ENCODE measurements around the gene FAS. TPM values are rescaled to one million over a fixed set of nuclear protein-coding genes. Genes with fewer than 3 reads are reported as not detected.

The FAS gene
- total and polyA plus RNA-seq, 11 donors: 1.6 to 15.6 (median 3.9) TPM

DNA sequence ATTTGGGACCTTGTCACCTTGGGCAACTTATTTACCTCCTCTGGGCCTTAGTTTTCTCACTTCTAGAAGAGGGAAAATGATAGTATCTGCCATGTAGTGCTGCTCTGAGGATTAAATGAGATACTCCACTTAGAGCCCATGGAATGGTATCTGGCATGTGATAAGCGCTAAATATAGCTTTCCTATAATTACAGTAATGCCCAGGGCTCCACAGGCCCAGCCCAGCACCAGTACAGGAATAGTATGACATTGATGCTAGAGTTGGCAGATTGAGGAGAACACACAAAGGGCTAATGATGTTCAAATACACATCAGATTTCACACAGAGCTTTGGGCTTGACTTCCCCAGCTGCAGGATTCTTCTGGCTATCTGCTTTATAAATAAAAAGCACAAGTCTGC is 34.9 kb downstream of the FAS start:
- ATAC-seq (peak; percentile 65 to 91 (median 86)), DNase-seq (peak in 1 of 5 donors; percentile 40)
- intact Hi-C loops (cut with DNase I): loop anchor here in 3 of 10 donors (5.0 kb wide), 2 partner anchors 88 to 537 kb away; no protein-coding TSS in a partner anchor
- Histone ChIP-seq H3K9me3 (peaks cover 0 to 9% (median under 1%) of the 10 kb centered on the region in 12 donors), H3K4me3 (no peak overlapping the region), H3K4me1 (peaks cover 0 to 12% (median 6%) of the 10 kb centered on the region in 12 donors), H3K27ac (no peak overlapping the region), H3K27me3 (no peaks in the 10 kb centered on the region), H3K36me3 (peaks cover 0 to 32% (median 2%) of the 10 kb centered on the region in 9 donors)
- TF ChIP-seq, protein P1, sequence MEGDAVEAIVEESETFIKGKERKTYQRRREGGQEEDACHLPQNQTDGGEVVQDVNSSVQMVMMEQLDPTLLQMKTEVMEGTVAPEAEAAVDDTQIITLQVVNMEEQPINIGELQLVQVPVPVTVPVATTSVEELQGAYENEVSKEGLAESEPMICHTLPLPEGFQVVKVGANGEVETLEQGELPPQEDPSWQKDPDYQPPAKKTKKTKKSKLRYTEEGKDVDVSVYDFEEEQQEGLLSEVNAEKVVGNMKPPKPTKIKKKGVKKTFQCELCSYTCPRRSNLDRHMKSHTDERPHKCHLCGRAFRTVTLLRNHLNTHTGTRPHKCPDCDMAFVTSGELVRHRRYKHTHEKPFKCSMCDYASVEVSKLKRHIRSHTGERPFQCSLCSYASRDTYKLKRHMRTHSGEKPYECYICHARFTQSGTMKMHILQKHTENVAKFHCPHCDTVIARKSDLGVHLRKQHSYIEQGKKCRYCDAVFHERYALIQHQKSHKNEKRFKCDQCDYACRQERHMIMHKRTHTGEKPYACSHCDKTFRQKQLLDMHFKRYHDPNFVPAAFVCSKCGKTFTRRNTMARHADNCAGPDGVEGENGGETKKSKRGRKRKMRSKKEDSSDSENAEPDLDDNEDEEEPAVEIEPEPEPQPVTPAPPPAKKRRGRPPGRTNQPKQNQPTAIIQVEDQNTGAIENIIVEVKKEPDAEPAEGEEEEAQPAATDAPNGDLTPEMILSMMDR (IDR thresholded peaks at IDR 0.05): no peak
- no peak for TF ChIP-seq POLR2A (IDR thresholded peaks at IDR 0.05)
- WGBS, 4 donors: 37 to 100% (median 94%) methylated on average over 1 of the region's 1 CpG

DNA sequence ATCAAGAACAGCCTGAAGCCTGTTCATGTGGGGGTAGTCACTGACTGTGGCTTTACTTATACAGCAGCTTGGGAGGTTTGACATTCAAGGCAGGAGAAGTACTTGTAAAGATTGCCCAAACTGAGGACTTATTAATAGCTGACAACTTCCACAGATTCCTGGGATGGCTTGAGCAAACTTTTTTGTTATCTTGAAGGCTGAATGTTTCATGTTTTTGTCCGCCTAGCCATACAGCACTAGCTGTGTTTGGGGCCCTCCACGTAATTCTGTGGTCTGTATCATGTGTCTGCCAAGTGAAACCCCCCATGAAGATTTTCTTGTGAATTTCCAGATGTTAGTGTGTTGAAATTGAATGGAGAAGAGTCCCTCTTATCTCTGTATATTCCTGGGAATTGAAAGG is 38.6 kb downstream of the FAS start:
- TF ChIP-seq, protein P1 (IDR thresholded peaks at IDR 0.05): no peak
- TF ChIP-seq POLR2A (IDR thresholded peaks at IDR 0.05): no peak
- no peak overlapping the region for H3K4me3 ChIP-seq
- H3K27me3 ChIP-seq: no peaks in the 10 kb centered on the region
- WGBS, 4 donors: 79 to 93% (median 84%) methylated on average over 2 of the region's 2 CpGs
- ATAC-seq (no peak), DNase-seq (no peak)
- H3K36me3 ChIP-seq: peaks cover 0 to 14% (median 0%) of the 10 kb centered on the region in 9 donors
- intact Hi-C loops (cut with DNase I): loop anchor here in 7 of 10 donors (1.0 to 5.0 kb wide), 5 partner anchors 92 to 533 kb away; no protein-coding TSS in a partner anchor
- H3K27ac ChIP-seq: peak overlapping the region in 1 of 12 donors; percentile 30
- H3K4me1 ChIP-seq: peaks cover 0 to 35% (median 8%) of the 10 kb centered on the region in 12 donors
- H3K9me3 ChIP-seq: no peaks in the 10 kb centered on the region

DNA sequence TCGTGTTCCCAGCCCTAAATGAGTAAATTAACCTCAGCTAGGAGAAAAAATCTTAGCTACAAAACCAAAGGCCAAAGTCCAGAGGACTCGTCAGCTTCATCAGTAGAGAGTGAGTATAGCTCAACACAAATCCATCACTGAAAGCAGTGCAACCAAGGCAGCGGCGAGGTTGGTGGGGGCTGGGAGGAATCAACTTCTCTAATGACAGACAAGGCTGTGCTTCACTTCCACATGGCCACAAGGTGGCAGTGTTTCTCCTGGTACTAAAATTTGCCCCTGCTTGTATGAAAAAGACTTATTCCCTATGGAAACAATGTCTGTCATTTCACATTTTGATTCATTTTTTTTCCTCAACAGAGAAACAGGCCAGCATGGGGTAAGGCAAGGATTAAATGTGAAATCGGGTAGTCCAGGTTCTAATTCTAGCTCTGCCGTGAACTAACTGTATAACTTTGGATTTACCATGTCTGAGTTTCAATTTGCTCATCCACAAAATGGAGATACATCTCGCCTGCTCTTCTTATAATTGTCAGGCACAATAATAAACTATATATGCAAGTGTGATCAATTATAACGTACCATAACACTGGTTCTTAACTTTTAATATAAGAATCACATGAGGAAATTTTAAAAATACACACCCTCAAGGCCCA is 39.3 kb downstream of the FAS start:
- TF ChIP-seq, protein P1 (IDR thresholded peaks at IDR 0.05): peak; percentile 87 to 97 (median 94)
- TF ChIP-seq POLR2A (IDR thresholded peaks at IDR 0.05): no peak
- DNase-seq (peak; percentile 79 to 83 (median 80)), ATAC-seq (peak in 3 of 4 donors; percentile 64 to 76 (median 71))
- no peaks in the 10 kb centered on the region for H3K9me3 ChIP-seq
- H3K4me3 ChIP-seq: peak overlapping the region in 1 of 12 donors; percentile 21
- WGBS, 4 donors: 33 to 36% (median 35%) methylated on average over 8 of the region's 8 CpGs
- peaks cover 0 to 35% (median 8%) of the 10 kb centered on the region in 12 donors for H3K4me1 ChIP-seq
- no peaks in the 10 kb centered on the region for H3K27me3 ChIP-seq
- H3K27ac ChIP-seq: peak overlapping the region in 2 of 12 donors; percentile 9 to 27
- H3K36me3 ChIP-seq: peaks cover 0 to 6% (median 0%) of the 10 kb centered on the region in 9 donors
- intact Hi-C loops (cut with DNase I): loop anchor here (1.0 to 5.0 kb wide), 9 partner anchors 42 to 532 kb away; no protein-coding TSS in a partner anchor

DNA sequence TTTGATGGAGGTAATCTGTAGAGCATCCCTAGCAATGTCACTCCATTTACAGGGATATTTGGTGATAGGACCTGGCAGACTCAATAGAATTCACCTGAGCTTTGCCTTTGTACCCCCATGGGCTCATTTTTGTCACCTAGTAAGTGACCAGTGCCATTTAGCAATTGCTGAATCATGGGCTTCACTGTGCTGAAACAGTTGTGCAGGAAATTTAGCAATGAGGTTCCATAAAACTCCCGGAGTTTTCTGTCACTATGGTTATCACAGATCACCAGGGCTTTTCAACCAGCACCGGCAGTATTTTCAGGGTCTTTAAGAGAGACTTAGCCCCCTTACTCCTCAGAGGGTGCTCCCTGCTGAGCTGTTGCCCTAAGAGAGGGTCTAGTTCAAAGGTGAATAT is 40.2 kb downstream of the FAS start:
- DNase-seq: no peak
- Histone ChIP-seq H3K27ac (peak overlapping the region in 2 of 12 donors; percentile 9 to 27), H3K4me1 (peaks cover 0 to 44% (median 7%) of the 10 kb centered on the region in 12 donors), H3K4me3 (no peak overlapping the region), H3K27me3 (no peaks in the 10 kb centered on the region), H3K36me3 (no peaks in the 10 kb centered on the region), H3K9me3 (no peaks in the 10 kb centered on the region)
- WGBS, 4 donors: 82 to 89% (median 87%) methylated on average over 2 of the region's 2 CpGs
- intact Hi-C loops (cut with DNase I): loop anchor here in 8 of 10 donors (1.0 to 5.0 kb wide), 7 partner anchors 42 to 186 kb away; no protein-coding TSS in a partner anchor
- no peak for TF ChIP-seq POLR2A (IDR thresholded peaks at IDR 0.05)
- TF ChIP-seq, protein P1 (IDR thresholded peaks at IDR 0.05): no peak
- ATAC-seq: no peak

Data from heart left ventricle (tissue), 16 donors.